ENCODE measurements around the gene PODXL2. TPM values are rescaled to one million over a fixed set of nuclear protein-coding genes. Genes with fewer than 3 reads are reported as not detected.
"Not testable (repeated sequence)": the region's sequence is repeated elsewhere in the genome, so short reads cannot be mapped to it uniquely, and the experiment has no call there.

Gene PODXL2
- total and polyA plus RNA-seq, 2 donors (not counting 1 experiment from before 2014, with no cell fraction given) = 3.1 to 4.0 TPM

- TF ChIP-seq EZH2 (IDR thresholded peaks at IDR 0.05; ENCODE audit: borderline replicate concordance, insufficient read depth, low read depth, low read length, poor library complexity, severe bottlenecking) (no peak), CTCF (IDR thresholded peaks at IDR 0.05) (no peak)
- Mint-ChIP-seq H3K27me3 (no peaks in the 10 kb centered on the region), H3K4me3 (no peak overlapping the region), H3K9me3 (ENCODE audit: insufficient read depth) (peaks cover 4% of the 10 kb centered on the region), H3K27ac (no peak overlapping the region), H3K4me1 (peaks cover 15% of the 10 kb centered on the region)
- Histone ChIP-seq H3K27ac (ENCODE audit: low read length in 2 of 2) (no peak overlapping the region), H3K9me3 (ENCODE audit: control extremely low read depth in 1 of 3, control insufficient read depth in 2 of 3, insufficient read depth in 1 of 3, low read length in 2 of 3) (peaks cover 0 to 7% (median 0%) of the 10 kb centered on the region in 3 donors), H3K4me1 (ENCODE audit: control insufficient read depth in 2 of 2, insufficient read depth in 2 of 2, low read length in 2 of 2) (peaks cover 10 to 13% of the 10 kb centered on the region in 2 donors), H3K36me3 (replicated peaks in 1 of 2; ENCODE audit: control extremely low read depth in 1 of 2, control insufficient read depth in 1 of 2, extremely low read depth in 1 of 2, insufficient read depth in 2 of 2, low read length in 1 of 2) (no peaks in the 10 kb centered on the region), H3K27me3 (replicated peaks in 1 of 4; ENCODE audit: control extremely low read depth in 1 of 4, control insufficient read depth in 3 of 4, insufficient read depth in 4 of 4, low read length in 3 of 4) (no peaks in the 10 kb centered on the region), H3K4me2 (replicated peaks; ENCODE audit: low read depth, low read length, poor library complexity, severe bottlenecking) (no peak overlapping the region), H4K20me1 (ENCODE audit: control insufficient read depth, insufficient read depth, low read length, poor library complexity, severe bottlenecking) (no peaks in the 10 kb centered on the region), H3K9ac (ENCODE audit: low read length) (no peak overlapping the region), H2AFZ (ENCODE audit: insufficient read depth, low read depth, low read length, poor library complexity, severe bottlenecking) (no peak overlapping the region), H3K4me3 (ENCODE audit: control extremely low read depth in 1 of 5, extremely low read depth in 1 of 5, insufficient read depth in 1 of 5, low read depth in 2 of 5, low read length in 4 of 5) (no peak overlapping the region), H3K79me2 (ENCODE audit: control insufficient read depth, insufficient read depth, low read length) (no peaks in the 10 kb centered on the region)
- ChIA-PET POLR2A (no interaction called here), CTCF (no interaction called here)
- intact Hi-C loops (cut with micrococcal nuclease) = no loop called here
- 85% methylated on average over 4 of the region's 4 CpGs for WGBS (ENCODE audit: insufficient coverage)
- ATAC-seq (ENCODE audit: low read depth) = no peak
- no peak for DNase-seq
Observed at GRCh38 chr3:127702151-127702578, 73.2 kb downstream of the PODXL2 start.

GRCh38 chr3:127704840-127705239 is 75.9 kb downstream of the PODXL2 start:
- H3K4me1 ChIP-seq (ENCODE audit: control insufficient read depth in 2 of 2, insufficient read depth in 2 of 2, low read length in 2 of 2); H3K36me3 ChIP-seq (replicated peaks in 1 of 2; ENCODE audit: control extremely low read depth in 1 of 2, control insufficient read depth in 1 of 2, extremely low read depth in 1 of 2, insufficient read depth in 2 of 2, low read length in 1 of 2); H4K20me1 ChIP-seq (ENCODE audit: control insufficient read depth, insufficient read depth, low read length, poor library complexity, severe bottlenecking); H3K4me2 ChIP-seq (replicated peaks; ENCODE audit: low read depth, low read length, poor library complexity, severe bottlenecking); H3K4me3 Mint-ChIP-seq; H3K4me1 Mint-ChIP-seq; DNase-seq; H3K79me2 ChIP-seq (ENCODE audit: control insufficient read depth, insufficient read depth, low read length); H2AFZ ChIP-seq (ENCODE audit: insufficient read depth, low read depth, low read length, poor library complexity, severe bottlenecking); H3K9me3 ChIP-seq (ENCODE audit: control extremely low read depth in 1 of 3, control insufficient read depth in 2 of 3, insufficient read depth in 1 of 3, low read length in 2 of 3); H3K27ac ChIP-seq (ENCODE audit: low read length in 2 of 2); H3K27me3 Mint-ChIP-seq; H3K9me3 Mint-ChIP-seq (ENCODE audit: insufficient read depth); H3K4me3 ChIP-seq (ENCODE audit: control extremely low read depth in 1 of 5, extremely low read depth in 1 of 5, insufficient read depth in 1 of 5, low read depth in 2 of 5, low read length in 4 of 5); H3K27ac Mint-ChIP-seq; H3K27me3 ChIP-seq (replicated peaks in 1 of 4; ENCODE audit: control extremely low read depth in 1 of 4, control insufficient read depth in 3 of 4, insufficient read depth in 4 of 4, low read length in 3 of 4); ATAC-seq (ENCODE audit: low read depth); H3K9ac ChIP-seq (ENCODE audit: low read length); intact Hi-C loops (cut with micrococcal nuclease); POLR2A ChIA-PET: not testable (repeated sequence)
- CTCF ChIA-PET = interaction anchor here (1.2 kb wide), 1 partner anchor 9 kb away, joined by 4 read pairs; no protein-coding TSS in a partner anchor
- 100% methylated on average over 1 of the region's 4 CpGs for WGBS (ENCODE audit: insufficient coverage)

Measured in B cell (primary cell).